T-helper 1 cell treated with Interleukin-12 subunit alpha and Interleukin-12 subunit beta and Interleukin-4 antibody, amounts not matched to agents 30 μg/mL and 1 μg/mL, for 36 hours (primary cell): ENCODE results near the gene RAB37.

Experiments used
- H3K27ac Mint-ChIP-seq: one replicate; pipeline ENCODE4 v1.8.0; 2021; ENCODE audit warnings: mild to moderate bottlenecking, mixed read lengths
- H3K27me3 Mint-ChIP-seq: one replicate; pipeline ENCODE4 v1.8.0; 2021; ENCODE audit warnings: low read depth, mixed read lengths
- H3K36me3 Mint-ChIP-seq: one replicate; pipeline ENCODE4 v1.8.0; 2021; ENCODE audit warnings: low read depth, mixed read lengths
- H3K4me1 Mint-ChIP-seq: one replicate; pipeline ENCODE4 v1.8.0; 2021; ENCODE audit warnings: low read depth, mixed read lengths
- H3K4me3 Mint-ChIP-seq: one replicate; pipeline ENCODE4 v1.8.0; 2021; ENCODE audit warnings: mild to moderate bottlenecking, moderate library complexity, mixed read lengths
- H3K9me3 Mint-ChIP-seq: one replicate; pipeline ENCODE4 v1.8.0; 2021; ENCODE audit warnings: mixed read lengths

The RAB37 gene

GRCh38 chr17:74757931-74758847 is 21.1 kb downstream of the RAB37 start:
- Mint-ChIP-seq H3K4me3 (peak overlapping the region; percentile 69), H3K9me3 (no peaks in the 10 kb centered on the region), H3K36me3 (peaks cover 13% of the 10 kb centered on the region), H3K4me1 (peaks cover 58% of the 10 kb centered on the region), H3K27me3 (no peaks in the 10 kb centered on the region), H3K27ac (peak overlapping the region; percentile 82)

- Mint-ChIP-seq H3K27me3 (no peaks in the 10 kb centered on the region), H3K36me3 (peaks cover 11% of the 10 kb centered on the region), H3K4me3 (peak overlapping the region; percentile 69), H3K4me1 (peaks cover 52% of the 10 kb centered on the region), H3K9me3 (no peaks in the 10 kb centered on the region), H3K27ac (peak overlapping the region; percentile 82)
These were observed 21.8 kb downstream of the RAB37 start for GRCh38 chr17:74758848-74759168.

GRCh38 chr17:74759243-74759801 is 22.3 kb downstream of the RAB37 start:
- Mint-ChIP-seq H3K4me1 (peaks cover 50% of the 10 kb centered on the region), H3K27ac (peak overlapping the region; percentile 82), H3K36me3 (peaks cover 13% of the 10 kb centered on the region), H3K9me3 (no peaks in the 10 kb centered on the region), H3K4me3 (peak overlapping the region; percentile 69), H3K27me3 (no peaks in the 10 kb centered on the region)

GRCh38 chr17:74759941-74760340 is 22.9 kb downstream of the RAB37 start:
- Mint-ChIP-seq H3K4me3 (peak overlapping the region; percentile 69), H3K9me3 (no peaks in the 10 kb centered on the region), H3K36me3 (peaks cover 9% of the 10 kb centered on the region), H3K27ac (peak overlapping the region; percentile 34), H3K27me3 (no peaks in the 10 kb centered on the region), H3K4me1 (peaks cover 43% of the 10 kb centered on the region)

- Mint-ChIP-seq H3K9me3 (no peaks in the 10 kb centered on the region), H3K4me3 (no peak overlapping the region), H3K27ac (peak overlapping the region; percentile 15), H3K4me1 (peaks cover 37% of the 10 kb centered on the region), H3K27me3 (no peaks in the 10 kb centered on the region), H3K36me3 (peaks cover 10% of the 10 kb centered on the region)
These were observed 23.5 kb downstream of the RAB37 start for GRCh38 chr17:74760404-74761105.

GRCh38 chr17:74761419-74761818 is 24.4 kb downstream of the RAB37 start:
- peaks cover 37% of the 10 kb centered on the region for H3K4me1 Mint-ChIP-seq
- H3K27me3 Mint-ChIP-seq: no peaks in the 10 kb centered on the region
- H3K4me3 Mint-ChIP-seq: no peak overlapping the region
- H3K9me3 Mint-ChIP-seq: no peaks in the 10 kb centered on the region
- H3K36me3 Mint-ChIP-seq: peaks cover 14% of the 10 kb centered on the region
- peak overlapping the region; percentile 26 for H3K27ac Mint-ChIP-seq

GRCh38 chr17:74761931-74762330 is 24.9 kb downstream of the RAB37 start:
- no peaks in the 10 kb centered on the region for H3K27me3 Mint-ChIP-seq
- H3K27ac Mint-ChIP-seq: no peak overlapping the region
- H3K36me3 Mint-ChIP-seq: peaks cover 17% of the 10 kb centered on the region
- peaks cover 37% of the 10 kb centered on the region for H3K4me1 Mint-ChIP-seq
- no peak overlapping the region for H3K4me3 Mint-ChIP-seq
- no peaks in the 10 kb centered on the region for H3K9me3 Mint-ChIP-seq

- H3K4me1 Mint-ChIP-seq: peaks cover 27% of the 10 kb centered on the region
- H3K27ac Mint-ChIP-seq: no peak overlapping the region
- no peak overlapping the region for H3K4me3 Mint-ChIP-seq
- H3K27me3 Mint-ChIP-seq: no peaks in the 10 kb centered on the region
- no peaks in the 10 kb centered on the region for H3K9me3 Mint-ChIP-seq
- peaks cover 22% of the 10 kb centered on the region for H3K36me3 Mint-ChIP-seq
These were observed 26.7 kb downstream of the RAB37 start for GRCh38 chr17:74763565-74764387.

GRCh38 chr17:74764751-74765286 is 27.8 kb downstream of the RAB37 start:
- H3K4me1 Mint-ChIP-seq: peaks cover 18% of the 10 kb centered on the region
- H3K36me3 Mint-ChIP-seq: peaks cover 26% of the 10 kb centered on the region
- H3K9me3 Mint-ChIP-seq: no peaks in the 10 kb centered on the region
- H3K4me3 Mint-ChIP-seq: no peak overlapping the region
- no peak overlapping the region for H3K27ac Mint-ChIP-seq
- no peaks in the 10 kb centered on the region for H3K27me3 Mint-ChIP-seq

GRCh38 chr17:74766413-74766812 is 29.4 kb downstream of the RAB37 start:
- peaks cover 35% of the 10 kb centered on the region for H3K36me3 Mint-ChIP-seq
- no peaks in the 10 kb centered on the region for H3K9me3 Mint-ChIP-seq
- H3K27ac Mint-ChIP-seq: no peak overlapping the region
- H3K27me3 Mint-ChIP-seq: no peaks in the 10 kb centered on the region
- H3K4me1 Mint-ChIP-seq: peaks cover 18% of the 10 kb centered on the region
- H3K4me3 Mint-ChIP-seq: no peak overlapping the region

GRCh38 chr17:74767111-74767516 is 30.1 kb downstream of the RAB37 start:
- peaks cover 37% of the 10 kb centered on the region for H3K36me3 Mint-ChIP-seq
- no peak overlapping the region for H3K4me3 Mint-ChIP-seq
- H3K27me3 Mint-ChIP-seq: no peaks in the 10 kb centered on the region
- no peaks in the 10 kb centered on the region for H3K9me3 Mint-ChIP-seq
- H3K27ac Mint-ChIP-seq: peak overlapping the region; percentile 67
- H3K4me1 Mint-ChIP-seq: peaks cover 19% of the 10 kb centered on the region

- H3K9me3 Mint-ChIP-seq: no peaks in the 10 kb centered on the region
- H3K27me3 Mint-ChIP-seq: no peaks in the 10 kb centered on the region
- H3K36me3 Mint-ChIP-seq: peaks cover 41% of the 10 kb centered on the region
- H3K27ac Mint-ChIP-seq: no peak overlapping the region
- H3K4me1 Mint-ChIP-seq: peaks cover 22% of the 10 kb centered on the region
- no peak overlapping the region for H3K4me3 Mint-ChIP-seq
These were observed 31.2 kb downstream of the RAB37 start for GRCh38 chr17:74768069-74768762.

GRCh38 chr17:74768763-74769114 is 31.7 kb downstream of the RAB37 start:
- H3K27ac Mint-ChIP-seq: peak overlapping the region; percentile 3
- peaks cover 41% of the 10 kb centered on the region for H3K36me3 Mint-ChIP-seq
- H3K9me3 Mint-ChIP-seq: no peaks in the 10 kb centered on the region
- H3K4me1 Mint-ChIP-seq: peaks cover 23% of the 10 kb centered on the region
- no peak overlapping the region for H3K4me3 Mint-ChIP-seq
- H3K27me3 Mint-ChIP-seq: no peaks in the 10 kb centered on the region
